Activated B cell treated with CpG ODN at 0.5 μM for 24 hours (primary cell): ENCODE data around the gene CLEC18A. TPM values are rescaled to one million over a fixed set of nuclear protein-coding genes. Genes with fewer than 3 reads are reported as not detected.

Experiments used
- ATAC-seq: fragments of 200-7000 bp; cut with Tn5 transposase; one replicate; pipeline ENCODE4 v1.10.0; 2021; ENCODE audit warnings: low read depth, mild to moderate bottlenecking, moderate library complexity
- CTCF ChIA-PET: fragments of 350-600 bp; sonication (Branson Sonifier 250); formaldehyde crosslinking; loops from one replicate; lab custom pipeline; 2021; ENCODE audit warnings: antibody characterized with exemption; lab: Charles Lee
- POLR2A ChIA-PET: fragments of 350-600 bp; sonication (Branson Sonifier 250); formaldehyde crosslinking; loops from one replicate; lab custom pipeline; 2021; ENCODE audit warnings: antibody characterized with exemption; lab: Charles Lee
- DNase-seq: peaks from one replicate; pipeline ENCODE4 v3.0.0; 2022
- H3K27ac Mint-ChIP-seq: one replicate; pipeline ENCODE4 v1.8.0; 2020; ENCODE audit warnings: mixed read lengths
- H3K27me3 Mint-ChIP-seq: one replicate; pipeline ENCODE4 v1.8.0; 2021; ENCODE audit warnings: mixed read lengths
- H3K36me3 Mint-ChIP-seq: one replicate; pipeline ENCODE4 v1.8.0; 2021; ENCODE audit warnings: low read depth, mixed read lengths
- H3K4me1 Mint-ChIP-seq: one replicate; pipeline ENCODE4 v1.8.0; 2021; ENCODE audit warnings: mixed read lengths
- H3K4me3 Mint-ChIP-seq: one replicate; pipeline ENCODE4 v1.8.0; 2020; ENCODE audit warnings: mild to moderate bottlenecking, mixed read lengths
- H3K9me3 Mint-ChIP-seq: one replicate; pipeline ENCODE4 v1.8.0; 2020; ENCODE audit warnings: mixed read lengths
- intact Hi-C: fragments of 100-400 bp; cut with micrococcal nuclease; formaldehyde crosslinking; loops from one replicate; pipeline ENCODE4 v1.15.1; 2024
- total RNA-seq: library from RNA; stranded (reverse); gene quantifications from 2 replicates; pipeline ENCODE4 v1.2.3, GENCODE V29; 2022
- TF ChIP-seq, protein P1 (sequence below): fragments of 200-600 bp; IDR thresholded peaks from one replicate; pipeline ENCODE4 v1.8.0; 2022; ENCODE audit warnings: antibody characterized with exemption, mild to moderate bottlenecking

CLEC18A gene
- total RNA-seq, 1 donor from 2014 or later, result 1.8 TPM

DNA sequence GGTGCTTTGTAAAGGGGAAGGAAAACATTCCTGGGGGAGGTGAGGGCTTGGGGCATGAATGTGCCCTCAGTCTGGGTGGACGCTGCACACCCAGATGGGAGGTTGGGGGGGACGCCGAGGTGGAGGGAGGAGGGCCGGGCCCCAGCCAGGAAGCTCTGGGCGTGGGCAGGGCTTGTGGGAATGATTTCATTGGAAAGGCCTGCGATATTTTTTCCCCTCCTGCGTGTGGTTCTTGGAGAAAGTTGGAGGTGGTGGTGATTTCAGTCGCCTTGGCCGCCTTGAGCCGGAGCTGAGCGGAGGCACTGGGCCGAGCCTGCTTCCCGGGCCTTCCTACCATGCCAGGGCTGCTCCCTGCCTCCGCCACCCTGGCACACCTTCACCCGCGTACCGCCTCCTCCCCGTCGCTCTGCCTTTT lies 26.4 kb upstream of the CLEC18A start:
- Mint-ChIP-seq H3K4me1 (no peaks in the 10 kb centered on the region), H3K4me3 (no peak overlapping the region), H3K9me3 (no peaks in the 10 kb centered on the region), H3K27me3 (no peaks in the 10 kb centered on the region), H3K27ac (no peak overlapping the region), H3K36me3 (peaks cover 53% of the 10 kb centered on the region)
- intact Hi-C loops, result no loop called here
- POLR2A ChIA-PET, result no interaction called here
- ATAC-seq (no peak), DNase-seq (no peak)
- TF ChIP-seq, protein P1, sequence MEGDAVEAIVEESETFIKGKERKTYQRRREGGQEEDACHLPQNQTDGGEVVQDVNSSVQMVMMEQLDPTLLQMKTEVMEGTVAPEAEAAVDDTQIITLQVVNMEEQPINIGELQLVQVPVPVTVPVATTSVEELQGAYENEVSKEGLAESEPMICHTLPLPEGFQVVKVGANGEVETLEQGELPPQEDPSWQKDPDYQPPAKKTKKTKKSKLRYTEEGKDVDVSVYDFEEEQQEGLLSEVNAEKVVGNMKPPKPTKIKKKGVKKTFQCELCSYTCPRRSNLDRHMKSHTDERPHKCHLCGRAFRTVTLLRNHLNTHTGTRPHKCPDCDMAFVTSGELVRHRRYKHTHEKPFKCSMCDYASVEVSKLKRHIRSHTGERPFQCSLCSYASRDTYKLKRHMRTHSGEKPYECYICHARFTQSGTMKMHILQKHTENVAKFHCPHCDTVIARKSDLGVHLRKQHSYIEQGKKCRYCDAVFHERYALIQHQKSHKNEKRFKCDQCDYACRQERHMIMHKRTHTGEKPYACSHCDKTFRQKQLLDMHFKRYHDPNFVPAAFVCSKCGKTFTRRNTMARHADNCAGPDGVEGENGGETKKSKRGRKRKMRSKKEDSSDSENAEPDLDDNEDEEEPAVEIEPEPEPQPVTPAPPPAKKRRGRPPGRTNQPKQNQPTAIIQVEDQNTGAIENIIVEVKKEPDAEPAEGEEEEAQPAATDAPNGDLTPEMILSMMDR, result no peak
- CTCF ChIA-PET, result no interaction called here

GRCh38 chr16:69925311-69925710 lies 25.8 kb upstream of the CLEC18A start:
- CTCF ChIA-PET, result no interaction called here
- DNase-seq (no peak), ATAC-seq (no peak)
- Mint-ChIP-seq H3K4me3 (no peak overlapping the region), H3K27ac (no peak overlapping the region), H3K9me3 (no peaks in the 10 kb centered on the region), H3K4me1 (no peaks in the 10 kb centered on the region), H3K27me3 (no peaks in the 10 kb centered on the region), H3K36me3 (peaks cover 55% of the 10 kb centered on the region)
- POLR2A ChIA-PET, result no interaction called here
- intact Hi-C loops, result no loop called here
- TF ChIP-seq, protein P1, result no peak

- H3K36me3 Mint-ChIP-seq, result peaks cover 56% of the 10 kb centered on the region
- H3K9me3 Mint-ChIP-seq, result no peaks in the 10 kb centered on the region
- no peaks in the 10 kb centered on the region for H3K27me3 Mint-ChIP-seq
- ATAC-seq (no peak), DNase-seq (no peak)
- H3K27ac Mint-ChIP-seq, result no peak overlapping the region
- TF ChIP-seq, protein P1, result no peak
- intact Hi-C loops, result no loop called here
- ChIA-PET CTCF (interaction anchor here (1.7 kb wide), 1 partner anchor 129 kb away, joined by 5 read pairs; no protein-coding TSS in a partner anchor), POLR2A (no interaction called here)
- no peaks in the 10 kb centered on the region for H3K4me1 Mint-ChIP-seq
- H3K4me3 Mint-ChIP-seq, result no peak overlapping the region
Measured at GRCh38 chr16:69926241-69926640, 24.9 kb upstream of the CLEC18A start.

GRCh38 chr16:69927056-69927757 lies 23.9 kb upstream of the CLEC18A start:
- no peak overlapping the region for H3K27ac Mint-ChIP-seq
- intact Hi-C loops, result no loop called here
- no peaks in the 10 kb centered on the region for H3K9me3 Mint-ChIP-seq
- TF ChIP-seq, protein P1, result no peak
- peaks cover 59% of the 10 kb centered on the region for H3K36me3 Mint-ChIP-seq
- H3K27me3 Mint-ChIP-seq, result no peaks in the 10 kb centered on the region
- DNase-seq (no peak), ATAC-seq (no peak)
- CTCF ChIA-PET, result interaction anchor here (1.7 kb wide), 1 partner anchor 130 kb away, joined by 5 read pairs; no protein-coding TSS in a partner anchor
- no peaks in the 10 kb centered on the region for H3K4me1 Mint-ChIP-seq
- POLR2A ChIA-PET, result no interaction called here
- H3K4me3 Mint-ChIP-seq, result no peak overlapping the region

DNA sequence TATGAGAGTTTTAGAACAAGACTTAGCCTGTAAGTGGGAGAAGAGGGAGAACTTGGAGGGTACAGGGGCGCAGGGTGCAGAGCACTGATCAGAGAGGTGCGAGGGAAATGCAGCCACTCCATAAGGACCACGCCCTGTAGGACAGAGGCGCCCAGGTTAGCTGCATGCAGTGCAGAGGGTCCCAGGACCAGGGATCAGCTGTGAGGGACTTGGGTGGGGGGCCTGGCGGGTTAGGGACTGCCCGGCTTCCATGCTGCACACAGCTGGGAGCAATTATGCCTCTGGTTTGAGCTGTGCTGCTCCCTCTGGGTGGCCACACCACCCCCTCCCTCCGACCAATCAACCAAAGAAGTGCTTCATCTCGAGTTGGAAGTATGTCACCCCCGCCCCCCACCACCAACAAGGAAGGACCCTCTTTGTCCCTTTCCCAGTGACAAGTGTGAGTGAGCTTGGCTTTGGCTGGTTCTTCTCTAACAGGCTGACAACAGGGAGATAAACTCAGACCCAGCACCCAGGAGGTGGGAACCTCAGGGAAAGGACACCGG lies 22.2 kb upstream of the CLEC18A start:
- ATAC-seq (no peak), DNase-seq (no peak)
- H3K4me3 Mint-ChIP-seq, result no peak overlapping the region
- TF ChIP-seq, protein P1, result no peak
- no peaks in the 10 kb centered on the region for H3K27me3 Mint-ChIP-seq
- no peak overlapping the region for H3K27ac Mint-ChIP-seq
- intact Hi-C loops, result no loop called here
- H3K9me3 Mint-ChIP-seq, result no peaks in the 10 kb centered on the region
- H3K4me1 Mint-ChIP-seq, result no peaks in the 10 kb centered on the region
- ChIA-PET POLR2A (no interaction called here), CTCF (interaction anchor here (1.3 to 2.1 kb wide), 2 partner anchors 123 to 134 kb away, joined by 3 to 20 read pairs; no protein-coding TSS in a partner anchor)
- peaks cover 66% of the 10 kb centered on the region for H3K36me3 Mint-ChIP-seq
